Measurements from ENCODE around the gene PRRG1.
"Not testable (repeated sequence)": the region's sequence is repeated elsewhere in the genome, so short reads cannot be mapped to it uniquely, and the experiment has no call there.

Gene PRRG1

DNA sequence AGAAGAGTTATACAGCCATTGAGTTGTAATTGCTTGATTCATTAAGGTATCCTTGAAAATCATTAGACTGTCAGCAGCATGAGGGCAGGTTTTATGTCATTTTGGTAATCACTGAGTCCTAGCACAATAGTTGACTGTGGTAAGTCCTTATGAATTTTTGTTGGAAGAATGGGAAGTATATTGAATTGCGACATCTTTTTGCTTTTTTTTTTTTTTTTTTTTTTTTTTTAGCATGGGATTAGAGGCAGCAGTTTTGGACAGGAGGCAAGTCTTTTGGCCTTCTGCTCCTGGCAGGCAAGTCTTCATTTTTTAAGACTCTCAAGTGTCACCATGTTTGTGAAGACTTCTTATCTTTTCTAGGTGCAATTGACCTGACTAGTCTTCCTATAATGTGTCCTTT lies 29.7 kb downstream of the PRRG1 start:
- no peak for DNase-seq

DNA sequence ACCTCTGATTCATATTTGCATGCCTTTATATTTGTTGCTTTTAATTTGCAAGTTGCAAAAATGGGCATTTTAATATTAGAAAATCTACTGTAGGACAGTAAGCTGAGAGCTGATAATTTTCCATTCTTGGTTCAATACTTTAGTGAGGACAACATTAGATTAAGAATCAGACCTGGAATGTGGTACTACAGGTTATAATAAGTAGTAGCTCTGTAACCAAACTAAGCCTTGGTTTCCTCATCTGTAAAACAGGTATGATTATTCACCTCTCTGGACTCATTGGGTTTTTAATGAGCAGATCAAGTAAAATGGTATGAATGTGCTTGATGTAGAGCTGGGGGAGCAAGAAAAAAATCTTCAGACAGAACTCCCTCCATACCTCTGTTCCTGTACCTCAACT lies 31.1 kb downstream of the PRRG1 start:
- DNase-seq = no peak

DNA sequence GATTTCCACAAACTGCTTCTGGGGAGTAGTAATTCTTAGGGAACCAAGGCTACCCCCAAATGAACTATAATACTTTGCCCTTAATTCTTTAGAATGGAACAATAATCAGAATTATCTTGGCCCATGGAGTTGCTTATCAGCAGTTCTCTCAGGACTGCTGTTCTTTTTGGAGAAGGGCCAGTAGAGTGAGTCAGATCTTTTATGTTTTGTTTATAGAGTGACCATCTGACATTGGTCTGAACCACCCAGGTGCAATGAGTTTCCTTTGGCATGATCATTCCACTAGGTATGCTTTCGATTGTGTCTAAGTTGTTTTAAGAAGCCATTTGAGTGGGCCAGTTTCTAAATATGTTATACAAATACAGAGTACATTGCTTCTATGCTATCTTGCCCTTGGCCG lies 31.8 kb downstream of the PRRG1 start:
- DNase-seq = no peak

DNA sequence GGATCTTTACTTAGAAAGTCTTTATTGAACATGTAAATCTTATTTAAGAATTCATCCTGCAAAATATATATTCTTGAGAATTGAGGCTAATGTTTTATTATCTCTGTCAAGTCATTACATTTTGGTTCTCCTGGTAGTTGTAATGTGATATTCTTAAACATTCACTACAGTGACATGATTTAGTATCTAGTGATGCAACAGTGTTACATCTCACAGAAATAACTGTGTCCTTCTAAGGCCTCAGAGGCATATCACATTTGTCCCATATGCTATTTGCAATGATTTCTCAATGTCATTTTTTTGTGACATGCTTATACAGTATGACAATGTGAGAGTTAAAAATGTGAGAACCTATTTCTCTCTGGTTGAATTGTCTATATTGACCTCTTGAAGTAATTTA lies 34.1 kb downstream of the PRRG1 start:
- no peak for DNase-seq

DNA sequence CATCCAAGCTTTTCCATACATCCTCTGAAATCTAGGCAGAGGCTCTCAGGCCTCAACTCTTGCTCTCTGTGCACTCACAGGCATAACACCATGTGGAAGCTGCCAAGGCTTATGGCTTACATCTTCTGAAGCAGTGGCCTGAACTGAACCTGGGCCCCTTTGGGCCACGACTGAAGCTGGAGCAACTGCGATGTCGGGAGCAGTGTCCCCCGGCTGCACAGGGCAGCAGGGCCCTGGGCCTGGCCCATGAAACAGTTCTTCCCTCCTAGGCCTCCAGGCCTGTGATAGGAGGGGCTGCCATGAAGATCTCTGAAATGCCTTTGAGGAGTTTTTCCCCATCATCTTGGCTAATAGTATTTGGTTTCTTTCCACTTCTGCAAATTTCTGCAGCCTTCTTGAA lies 39.2 kb downstream of the PRRG1 start:
- DNase-seq = no peak

DNA sequence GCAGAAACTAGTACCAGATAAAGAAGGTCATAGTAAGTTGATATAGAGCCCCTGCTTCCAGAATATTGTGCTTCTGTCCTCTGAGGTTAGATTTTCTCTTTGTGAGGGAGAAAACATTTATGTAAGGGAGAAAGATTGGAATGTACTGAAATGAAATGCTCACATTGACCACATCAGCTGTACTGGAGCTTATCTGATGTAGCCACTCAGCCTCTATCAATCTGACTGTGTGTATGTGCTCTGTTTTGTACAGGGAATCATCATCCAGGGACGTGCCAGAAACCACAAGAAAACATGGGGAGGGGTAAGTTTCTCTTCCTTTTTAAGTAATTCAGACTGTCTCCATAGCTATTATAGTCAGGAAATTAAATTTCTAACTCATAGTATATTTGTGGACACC lies 56.8 kb downstream of the PRRG1 start:
- DNase-seq = no peak

DNA sequence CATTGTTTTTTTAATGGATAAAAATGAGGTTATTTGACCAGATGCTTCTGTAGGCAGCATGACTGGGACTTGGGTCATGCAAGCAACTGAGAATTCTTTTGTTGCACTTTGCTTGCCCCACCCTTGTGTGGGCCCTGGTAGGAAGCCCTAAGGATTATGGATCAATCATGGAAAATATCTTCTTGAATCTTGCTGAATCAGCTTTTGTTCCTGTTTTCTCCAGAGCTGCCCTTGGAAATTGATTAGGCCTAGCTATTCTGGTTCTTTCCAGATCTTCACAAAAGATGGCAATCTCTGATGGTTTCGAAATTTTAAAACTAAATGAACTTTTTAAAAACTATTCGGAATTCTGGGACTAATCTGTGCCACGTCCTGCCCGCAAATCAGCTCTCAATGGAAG lies 58.6 kb downstream of the PRRG1 start:
- DNase-seq = no peak

DNA sequence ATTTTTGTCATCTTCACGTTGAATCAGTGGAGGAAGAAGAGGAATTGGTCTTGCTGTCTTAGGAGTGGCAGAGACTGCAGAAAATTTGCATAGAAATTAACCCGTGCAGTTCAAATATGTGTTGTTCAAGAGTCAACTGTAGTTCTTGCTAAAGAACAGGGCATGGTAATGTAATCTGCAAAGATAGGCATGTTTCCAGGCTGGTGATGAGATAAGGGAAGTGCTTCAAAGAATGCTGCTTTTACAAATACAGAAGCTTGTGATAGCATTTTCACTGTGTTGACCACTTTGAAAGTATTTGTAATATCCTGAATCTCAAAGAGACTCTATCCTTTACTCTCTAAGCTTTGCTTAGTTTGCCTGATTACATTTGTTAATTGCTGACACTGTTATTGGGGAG lies 60.1 kb downstream of the PRRG1 start:
- DNase-seq = no peak

DNA sequence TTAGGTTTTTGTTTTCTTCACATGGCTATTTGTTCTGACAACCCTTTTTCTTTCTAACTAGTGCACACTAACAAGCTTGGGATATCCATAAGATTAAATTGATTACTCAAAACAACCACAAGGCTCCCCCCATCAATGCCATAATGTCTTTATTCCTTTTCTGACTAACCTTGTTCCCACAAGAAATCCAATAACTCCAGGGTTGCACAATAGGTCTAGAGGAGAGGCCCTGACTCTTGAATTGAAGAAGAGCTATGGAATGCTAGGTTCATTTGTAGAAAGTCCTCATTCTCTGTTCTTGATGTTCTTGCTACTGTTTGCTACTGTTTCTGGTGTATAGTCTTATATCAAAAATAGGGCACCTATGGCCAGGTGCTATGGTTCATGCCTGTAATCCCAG lies 71.0 kb downstream of the PRRG1 start:
- DNase-seq = no peak

DNA sequence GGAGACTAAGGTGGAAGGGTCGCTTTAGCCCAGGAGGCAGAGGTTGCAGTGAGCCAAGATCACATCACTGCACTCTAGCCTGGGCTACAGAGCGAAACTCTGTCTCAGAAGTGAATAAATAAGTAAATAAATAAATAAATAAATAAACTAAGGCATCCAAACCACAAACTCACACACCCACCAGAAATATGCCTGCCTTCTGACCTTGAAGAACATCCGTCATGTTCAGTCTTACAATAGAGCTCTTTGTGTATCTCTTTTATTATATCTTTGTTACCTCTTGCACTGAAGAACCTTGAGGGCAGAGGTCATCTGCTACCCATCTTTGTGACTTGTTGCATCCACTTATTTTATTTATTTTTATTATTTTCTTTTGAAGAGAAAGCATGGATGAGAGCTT lies 71.6 kb downstream of the PRRG1 start:
- DNase-seq = no peak

DNA sequence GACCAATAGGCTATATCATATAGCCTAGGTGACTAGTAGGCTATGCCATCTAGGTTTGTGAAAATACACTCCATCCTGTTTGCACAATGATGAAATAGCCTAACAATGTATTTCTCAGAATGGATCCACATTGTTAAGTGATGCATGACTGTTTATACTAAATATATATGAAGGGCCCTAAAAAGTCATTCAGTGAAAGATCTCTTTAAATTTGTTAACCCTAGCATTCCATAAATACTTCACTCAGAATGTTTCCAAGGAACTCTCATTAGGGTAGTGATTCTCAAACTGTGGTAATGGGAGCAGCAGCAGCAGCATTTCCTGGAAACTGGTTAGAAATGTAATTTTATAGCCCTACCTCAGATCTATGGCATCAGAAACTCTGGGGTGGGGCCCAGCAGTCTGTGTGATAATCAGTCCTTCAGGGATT lies 74.9 kb downstream of the PRRG1 start:
- DNase-seq = no peak

DNA sequence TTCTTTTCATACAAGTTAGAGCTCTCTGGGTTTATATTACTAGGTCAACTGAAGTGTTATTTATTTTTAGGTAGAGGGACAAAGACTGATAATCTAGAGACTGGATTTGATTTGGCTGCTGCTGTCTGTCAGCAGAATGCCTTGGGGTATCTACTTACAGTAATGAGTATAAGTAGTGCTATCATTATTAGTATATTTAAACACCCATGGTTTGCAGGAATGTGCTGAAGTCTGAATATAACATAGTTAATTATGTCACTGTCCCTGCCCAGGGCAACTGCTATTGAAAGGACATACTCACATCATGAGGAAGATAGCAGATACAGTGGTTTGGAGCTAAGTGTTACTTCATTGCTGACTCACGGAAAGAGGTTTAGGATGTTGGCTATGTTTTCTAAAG lies 76.2 kb downstream of the PRRG1 start:
- DNase-seq = no peak

DNA sequence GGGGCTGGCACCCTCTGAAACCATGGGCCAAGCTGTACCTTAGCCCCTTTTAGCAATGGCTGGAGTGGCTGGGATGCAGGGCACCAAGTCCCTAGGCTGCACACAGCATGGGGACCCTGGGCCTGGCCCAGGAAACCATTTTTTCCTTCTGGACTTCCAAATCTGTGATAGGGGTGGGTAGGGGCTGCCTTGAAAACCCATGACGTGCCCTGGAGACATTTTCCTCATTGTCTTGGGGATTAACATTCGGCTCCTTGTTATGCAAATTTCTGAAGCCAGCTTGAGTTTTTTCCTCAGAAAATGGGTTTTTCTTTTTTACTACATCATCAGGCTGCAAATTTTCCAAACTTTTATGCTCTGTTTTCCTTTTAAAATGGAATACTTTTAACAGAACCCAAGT lies 79.8 kb downstream of the PRRG1 start:
- DNase-seq = not testable (repeated sequence)

DNA sequence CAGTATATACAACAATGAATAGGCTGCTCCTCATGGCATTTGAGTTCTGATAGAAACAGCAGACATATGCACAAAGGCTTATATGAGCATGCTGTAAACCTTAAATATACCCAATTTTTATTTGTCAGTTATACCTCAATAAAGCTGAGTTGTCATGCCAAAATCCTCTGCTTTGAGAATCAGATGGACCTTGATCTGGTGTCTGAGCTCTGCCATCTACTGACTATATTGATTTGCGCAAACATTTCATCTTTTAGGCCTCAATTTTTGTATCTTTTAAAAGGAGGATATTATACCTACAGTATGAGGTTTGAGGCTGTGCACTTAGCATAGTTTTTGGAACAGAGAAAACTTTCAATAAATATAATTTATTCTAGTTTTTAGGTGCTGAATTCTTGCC lies 85.2 kb downstream of the PRRG1 start:
- no peak for DNase-seq

DNA sequence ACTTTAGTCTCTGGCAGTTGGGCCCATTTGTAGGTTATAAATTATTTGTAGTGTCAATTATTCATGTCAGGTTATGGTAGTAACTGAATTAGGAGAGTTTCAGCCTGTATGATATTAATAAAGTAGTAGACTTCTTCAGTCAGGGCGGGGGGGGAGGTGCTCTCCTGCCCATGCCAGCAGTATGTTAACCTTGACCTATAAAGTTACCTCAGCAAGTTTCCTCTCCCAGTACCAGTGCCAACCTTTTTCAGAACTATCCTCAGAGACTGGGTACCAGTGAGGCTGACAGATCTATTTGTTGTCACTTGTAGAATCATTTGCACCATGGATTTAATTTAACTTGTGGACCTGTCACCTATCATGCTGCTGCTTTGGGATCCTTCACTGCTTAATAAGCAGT lies 88.0 kb downstream of the PRRG1 start:
- DNase-seq = no peak

DNA sequence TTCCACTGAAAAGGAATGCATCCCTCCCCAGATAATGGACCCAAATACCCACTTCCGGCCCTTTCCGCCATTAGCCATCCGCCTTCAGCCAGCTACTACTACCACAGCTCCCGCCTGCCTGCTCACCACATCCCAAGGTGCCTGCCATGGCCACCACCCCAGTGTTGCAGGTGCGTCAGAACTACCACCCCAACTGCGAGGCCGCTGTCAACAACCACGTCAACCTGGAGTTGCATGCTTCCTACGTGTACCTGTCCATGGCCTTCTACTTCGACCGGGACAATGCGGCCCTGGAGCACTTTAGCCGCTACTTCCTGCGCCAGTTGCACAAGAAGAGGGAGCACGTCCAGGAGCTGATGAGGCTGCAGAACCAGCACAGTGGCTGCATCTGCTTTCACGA lies 92.2 kb downstream of the PRRG1 start:
- no peak for DNase-seq

DNA sequence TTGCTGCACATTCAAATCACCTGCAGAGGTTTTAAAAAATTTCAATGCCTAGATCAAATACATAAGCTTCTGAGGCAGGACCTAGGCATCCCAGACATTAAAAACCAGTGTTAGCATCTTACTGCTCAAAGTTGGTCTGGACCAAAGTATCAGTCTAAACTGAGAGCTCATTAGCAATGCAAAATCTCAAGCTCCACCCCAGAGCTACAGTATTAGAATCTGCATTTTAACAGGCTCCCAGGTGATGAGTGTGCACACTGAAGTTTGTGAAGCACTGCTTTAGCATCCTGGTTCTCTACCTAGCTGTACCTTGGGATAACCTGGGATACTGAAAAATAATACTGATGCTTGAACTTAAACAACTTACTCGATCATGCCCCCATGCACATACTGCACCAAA lies 96.0 kb downstream of the PRRG1 start:
- DNase-seq = no peak

DNA sequence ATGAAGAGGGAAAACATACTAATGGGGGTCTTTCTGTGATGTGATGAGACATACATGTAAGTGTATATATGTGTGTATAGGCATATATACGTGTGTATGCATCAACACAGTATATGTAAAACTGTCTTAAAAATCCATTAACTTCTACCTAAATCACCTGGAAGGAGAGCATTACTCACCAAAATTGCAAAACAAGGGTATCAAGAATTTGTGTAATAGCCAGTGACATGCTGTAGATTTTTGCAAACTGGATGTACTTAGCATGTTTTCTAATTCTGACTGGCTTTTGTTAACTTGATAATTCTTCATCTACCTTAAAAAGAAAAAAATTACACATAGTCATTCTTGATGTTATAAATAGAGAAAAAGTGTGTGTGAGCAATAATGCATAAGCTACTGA lies 104.7 kb downstream of the PRRG1 start:
- DNase-seq = no peak

DNA sequence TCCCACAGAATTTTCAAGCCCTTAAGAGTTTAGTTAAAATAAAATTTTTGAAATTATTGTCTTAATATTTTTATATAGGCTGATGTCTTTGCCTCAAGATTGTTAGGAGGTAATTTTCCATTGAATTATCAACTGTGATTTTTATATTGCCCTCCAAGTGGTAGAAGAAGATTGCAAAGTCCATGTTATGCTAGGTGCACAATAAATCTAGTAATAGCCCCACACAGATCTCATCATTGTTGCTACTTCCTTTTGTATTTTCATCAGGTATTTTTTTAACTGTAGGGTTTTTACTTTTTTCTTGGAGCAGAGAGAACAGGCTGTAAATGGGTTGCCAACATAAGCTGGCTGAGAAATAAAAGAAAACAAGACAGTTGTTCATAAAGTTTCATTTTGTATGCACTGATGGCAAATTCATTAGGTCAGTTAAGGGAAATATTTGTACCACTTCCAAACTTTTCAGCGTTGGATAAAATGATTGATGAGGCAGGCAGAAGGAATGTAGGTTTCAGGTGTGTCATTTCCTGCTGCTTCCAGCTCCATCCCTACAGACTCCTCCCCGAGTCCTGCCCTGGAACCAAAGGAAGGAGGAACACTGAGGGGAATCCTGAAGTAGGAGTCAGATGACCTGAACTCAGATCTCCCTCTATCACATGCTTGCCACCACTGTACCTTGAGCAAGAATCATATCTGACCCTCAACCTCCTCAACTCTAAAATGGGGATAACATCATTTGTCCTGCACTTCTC lies 105.5 kb downstream of the PRRG1 start:
- no peak for DNase-seq

DNA sequence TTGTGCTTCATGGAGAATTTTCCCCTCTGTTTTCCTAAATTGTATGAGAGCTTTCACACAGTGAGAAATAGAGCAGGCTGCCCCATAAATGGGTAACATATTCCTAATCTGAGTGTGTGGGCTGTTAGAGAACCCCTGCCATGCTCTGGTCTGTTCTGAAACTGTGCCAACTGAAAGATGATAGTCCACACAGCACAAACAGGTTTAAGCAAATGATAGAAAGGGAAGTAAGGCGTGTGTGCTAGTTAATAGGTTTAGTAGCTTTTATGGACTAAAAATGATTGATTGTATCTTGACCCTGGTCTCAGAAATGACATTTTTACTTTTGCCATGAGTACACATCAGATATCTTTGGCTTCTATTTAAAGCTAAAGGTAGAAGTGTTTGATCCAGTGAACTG lies 106.2 kb downstream of the PRRG1 start:
- no peak for DNase-seq

DNA sequence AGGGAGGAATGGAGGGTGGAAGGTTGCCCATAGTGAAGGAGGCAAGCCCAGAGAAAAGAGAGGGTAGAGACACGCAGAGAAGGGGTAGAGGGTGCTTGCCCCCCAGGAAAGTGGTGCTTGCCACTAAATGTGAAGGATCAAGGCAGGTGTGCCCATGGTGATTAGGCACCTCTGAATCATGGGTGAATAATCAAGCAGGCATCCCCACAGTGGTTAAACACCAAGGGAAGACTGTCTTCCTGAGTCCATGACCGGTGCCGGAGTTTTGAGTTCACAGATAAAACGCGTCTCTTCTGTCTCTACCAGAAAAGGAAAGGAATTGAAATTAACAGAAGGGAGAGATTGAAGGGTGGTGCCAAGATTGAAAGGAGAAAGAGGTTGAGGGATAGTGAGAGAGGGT lies 111.1 kb downstream of the PRRG1 start:
- not testable (repeated sequence) for DNase-seq

DNA sequence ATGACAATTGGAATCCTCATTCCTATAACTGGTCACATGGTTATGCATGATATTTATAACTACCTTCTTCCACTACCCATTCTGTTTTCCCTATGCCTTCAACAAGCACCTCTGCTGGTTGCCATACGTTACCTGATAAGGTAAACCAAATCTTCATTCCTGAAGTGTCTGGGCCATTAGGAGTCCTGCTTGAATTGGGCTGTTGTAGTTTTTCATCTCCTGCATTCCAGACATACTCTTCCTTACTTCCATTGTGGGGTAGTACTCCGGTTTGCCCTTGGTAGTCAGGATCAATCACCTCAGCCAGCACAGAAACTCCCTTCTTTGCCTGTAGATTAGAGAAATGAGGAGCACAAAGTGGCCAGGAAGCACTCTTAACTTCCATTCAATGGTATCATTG lies 113.2 kb downstream of the PRRG1 start:
- DNase-seq = no peak

DNA sequence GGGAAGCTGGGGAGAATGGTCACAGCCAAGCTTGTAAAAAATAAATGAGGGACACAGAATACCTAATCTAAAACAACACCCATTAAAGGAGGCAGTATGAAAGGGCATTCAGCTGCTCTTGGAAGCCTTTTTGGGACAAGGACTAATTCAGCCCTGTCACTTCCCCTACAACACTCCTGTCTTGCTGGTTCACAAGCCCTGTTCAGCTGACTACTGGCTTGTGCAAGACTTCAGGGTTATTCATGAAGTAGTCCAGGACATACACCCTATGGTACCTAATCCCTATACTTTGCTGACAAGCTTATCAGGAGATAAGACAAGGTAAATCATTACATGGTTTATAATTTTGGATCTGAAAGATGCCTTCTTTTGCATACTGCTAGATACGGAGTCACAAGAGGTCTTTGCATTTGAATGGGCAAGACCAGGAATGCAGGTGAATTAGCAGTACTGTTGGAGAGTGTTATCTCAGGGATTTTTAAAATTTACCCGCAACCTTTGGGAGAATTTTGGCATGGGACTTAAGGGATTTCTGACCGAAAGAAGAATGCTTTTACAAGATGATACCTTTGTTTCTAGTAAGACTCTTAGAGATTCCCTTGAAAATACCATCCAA lies 119.1 kb downstream of the PRRG1 start:
- no peak for DNase-seq

DNA sequence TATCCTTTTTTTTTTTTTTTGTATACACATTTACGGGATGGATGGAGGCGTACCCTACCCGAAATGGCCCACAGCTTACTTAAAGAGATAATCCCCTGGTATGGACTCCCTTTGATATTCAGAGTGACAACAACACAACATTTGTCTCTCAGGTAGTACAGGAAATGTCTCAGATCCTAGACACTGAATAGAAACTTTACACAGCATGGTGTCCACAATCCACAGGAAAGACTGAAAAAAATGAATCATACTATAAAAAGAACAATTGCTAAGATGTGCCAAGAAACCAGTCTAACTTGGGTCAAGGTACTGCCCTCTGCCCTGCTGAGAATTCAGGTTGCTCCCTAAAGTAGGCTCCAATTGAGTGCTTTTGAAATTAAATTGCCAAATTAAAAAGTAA lies 121.5 kb downstream of the PRRG1 start:
- DNase-seq = no peak

DNA sequence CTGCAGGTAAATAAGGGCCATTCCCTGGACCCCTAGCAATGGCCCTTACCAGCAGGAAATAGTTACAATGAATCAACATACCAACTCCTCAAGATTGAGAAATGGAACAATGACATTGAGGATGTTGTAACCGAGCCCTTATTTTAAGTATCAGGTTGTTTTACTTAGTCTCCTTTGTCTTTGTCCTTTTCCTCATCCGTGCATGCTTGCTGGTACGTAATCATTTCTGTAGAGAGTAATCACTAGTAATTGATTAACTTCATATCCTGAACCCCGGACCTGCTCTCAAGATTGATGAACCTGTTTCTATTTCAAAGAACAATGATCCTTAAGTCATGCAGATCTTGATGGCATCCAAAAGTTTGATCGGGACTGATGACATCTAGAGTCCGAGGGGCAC lies 123.7 kb downstream of the PRRG1 start:
- DNase-seq = no peak

All from NCI-H748 treated with DMSO at 0.1 percent for 48 hours (cell line).